Measurements from ENCODE around the gene CLEC2L.

DNA sequence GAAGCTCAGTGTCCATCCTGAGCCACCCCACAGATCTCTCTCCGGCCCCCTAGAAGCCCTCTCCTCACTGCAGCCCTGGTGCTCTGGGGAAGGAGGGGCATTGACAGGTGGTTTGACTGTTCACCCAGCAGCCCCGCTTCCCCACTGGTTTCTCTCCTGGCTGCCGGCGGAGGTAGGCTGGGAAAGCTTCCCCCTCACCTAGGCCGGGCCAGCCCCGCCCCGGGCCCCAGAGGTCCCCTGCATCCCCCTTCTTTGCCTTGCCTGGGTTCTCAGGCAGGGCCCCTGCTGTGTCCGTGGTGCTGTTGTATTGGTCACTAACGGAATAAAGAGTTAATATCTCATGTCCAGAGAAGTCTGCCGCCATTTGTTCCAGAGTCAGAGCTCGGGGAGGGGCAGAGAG, 21.2 kb downstream of the CLEC2L start:
- TF ChIP-seq CTCF (optimal IDR thresholded peaks at IDR 0.05 in 1 of 3, IDR thresholded peaks at IDR 0.05 in 1 of 3, conservative IDR thresholded peaks at IDR 0.05 in 1 of 3; ENCODE audit: extremely low read depth in 1 of 3, insufficient read depth in 2 of 3, low read length in 3 of 3) (no peak), EZH2 (IDR thresholded peaks at IDR 0.05; ENCODE audit: low read length) (no peak)

All from keratinocyte (primary cell).